NOMO-1 (cell line): Measurements from ENCODE around the gene PITPNM3.
A peak's percentile ranks its signal among the peaks of the same experiment; 100 is the strongest.
"Not testable (repeated sequence)": the region's sequence is repeated elsewhere in the genome, so short reads cannot be mapped to it uniquely, and the experiment has no call there.

Experiments used
- DNase-seq, 2 experiments: peaks; one replicate each; lab custom pipeline; 2025; ENCODE audit not compliant: unreplicated experiment in 2 of 2; lab: John Stamatoyannopoulos, UW

PITPNM3 gene

GRCh38 chr17:6575596-6575988 is 19.2 kb upstream of the PITPNM3 start:
- no peak for DNase-seq

- peak; percentile 12 to 13 for DNase-seq
Observed at GRCh38 chr17:6574687-6575595, 18.6 kb upstream of the PITPNM3 start.

GRCh38 chr17:6573982-6574686 is 17.8 kb upstream of the PITPNM3 start:
- no peak for DNase-seq

GRCh38 chr17:6573495-6573894 is 17.1 kb upstream of the PITPNM3 start:
- not testable (repeated sequence) for DNase-seq

- no peak for DNase-seq
Observed at GRCh38 chr17:6572972-6573370, 16.6 kb upstream of the PITPNM3 start.

GRCh38 chr17:6571452-6571781 is 15.1 kb upstream of the PITPNM3 start:
- DNase-seq = no peak

- DNase-seq = no peak
Observed at GRCh38 chr17:6570731-6571451, 14.5 kb upstream of the PITPNM3 start.

GRCh38 chr17:6569370-6570285 is 13.3 kb upstream of the PITPNM3 start:
- DNase-seq = no peak

- DNase-seq = no peak
Observed at GRCh38 chr17:6568184-6568758, 11.9 kb upstream of the PITPNM3 start.

GRCh38 chr17:6567528-6568183 is 11.3 kb upstream of the PITPNM3 start:
- DNase-seq = no peak

GRCh38 chr17:6561446-6561845 is 5.1 kb upstream of the PITPNM3 start:
- no peak for DNase-seq

- DNase-seq = no peak
Observed at GRCh38 chr17:6560496-6560895, 4.1 kb upstream of the PITPNM3 start.

GRCh38 chr17:6559753-6560215 is 3.4 kb upstream of the PITPNM3 start:
- no peak for DNase-seq

- DNase-seq = no peak
Observed at GRCh38 chr17:6558932-6559752, 2.8 kb upstream of the PITPNM3 start.

- no peak for DNase-seq
Observed at GRCh38 chr17:6558276-6558675, 1.9 kb upstream of the PITPNM3 start.

- no peak for DNase-seq
Observed at GRCh38 chr17:6557040-6557438, 684 bp upstream of the PITPNM3 start.

GRCh38 chr17:6555331-6556120 is 829 bp downstream of the PITPNM3 start:
- DNase-seq = no peak

GRCh38 chr17:6554871-6555330 is 1.5 kb downstream of the PITPNM3 start:
- no peak for DNase-seq
